ENCODE data around the gene CHCHD6.

DNA sequence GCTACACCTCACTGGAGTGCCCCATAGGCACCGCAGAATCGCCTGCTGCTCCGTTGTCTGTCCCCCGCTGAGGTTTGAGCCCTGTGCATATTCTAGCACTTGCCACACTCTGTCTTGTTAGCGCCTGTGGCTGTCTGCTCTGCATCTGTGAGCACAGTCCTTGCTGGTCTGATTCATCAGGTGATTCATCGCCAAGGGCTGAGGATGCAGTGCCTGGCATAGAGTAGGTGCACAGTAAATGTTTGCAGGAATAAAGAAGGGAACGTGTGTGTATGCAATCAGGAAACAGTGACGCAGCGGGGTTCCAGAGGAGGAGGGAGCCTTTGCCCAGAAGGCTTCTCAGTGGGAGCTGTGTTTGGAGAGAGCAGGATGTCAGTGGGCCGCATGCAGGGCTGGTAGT, 154.8 kb downstream of the CHCHD6 start:
- no peak for TF ChIP-seq CREB1 (CRISPR knock-in tag; IDR thresholded peaks at IDR 0.05)
- TF ChIP-seq, protein P1, sequence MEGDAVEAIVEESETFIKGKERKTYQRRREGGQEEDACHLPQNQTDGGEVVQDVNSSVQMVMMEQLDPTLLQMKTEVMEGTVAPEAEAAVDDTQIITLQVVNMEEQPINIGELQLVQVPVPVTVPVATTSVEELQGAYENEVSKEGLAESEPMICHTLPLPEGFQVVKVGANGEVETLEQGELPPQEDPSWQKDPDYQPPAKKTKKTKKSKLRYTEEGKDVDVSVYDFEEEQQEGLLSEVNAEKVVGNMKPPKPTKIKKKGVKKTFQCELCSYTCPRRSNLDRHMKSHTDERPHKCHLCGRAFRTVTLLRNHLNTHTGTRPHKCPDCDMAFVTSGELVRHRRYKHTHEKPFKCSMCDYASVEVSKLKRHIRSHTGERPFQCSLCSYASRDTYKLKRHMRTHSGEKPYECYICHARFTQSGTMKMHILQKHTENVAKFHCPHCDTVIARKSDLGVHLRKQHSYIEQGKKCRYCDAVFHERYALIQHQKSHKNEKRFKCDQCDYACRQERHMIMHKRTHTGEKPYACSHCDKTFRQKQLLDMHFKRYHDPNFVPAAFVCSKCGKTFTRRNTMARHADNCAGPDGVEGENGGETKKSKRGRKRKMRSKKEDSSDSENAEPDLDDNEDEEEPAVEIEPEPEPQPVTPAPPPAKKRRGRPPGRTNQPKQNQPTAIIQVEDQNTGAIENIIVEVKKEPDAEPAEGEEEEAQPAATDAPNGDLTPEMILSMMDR (IDR thresholded peaks at IDR 0.05) = no peak
- no peak for TF ChIP-seq KAT7 (CRISPR knock-in tag; IDR thresholded peaks at IDR 0.05; ENCODE audit: borderline replicate concordance)

Data from WTC11 (cell line).